ENCODE measurements around the gene IGLL1.

DNA sequence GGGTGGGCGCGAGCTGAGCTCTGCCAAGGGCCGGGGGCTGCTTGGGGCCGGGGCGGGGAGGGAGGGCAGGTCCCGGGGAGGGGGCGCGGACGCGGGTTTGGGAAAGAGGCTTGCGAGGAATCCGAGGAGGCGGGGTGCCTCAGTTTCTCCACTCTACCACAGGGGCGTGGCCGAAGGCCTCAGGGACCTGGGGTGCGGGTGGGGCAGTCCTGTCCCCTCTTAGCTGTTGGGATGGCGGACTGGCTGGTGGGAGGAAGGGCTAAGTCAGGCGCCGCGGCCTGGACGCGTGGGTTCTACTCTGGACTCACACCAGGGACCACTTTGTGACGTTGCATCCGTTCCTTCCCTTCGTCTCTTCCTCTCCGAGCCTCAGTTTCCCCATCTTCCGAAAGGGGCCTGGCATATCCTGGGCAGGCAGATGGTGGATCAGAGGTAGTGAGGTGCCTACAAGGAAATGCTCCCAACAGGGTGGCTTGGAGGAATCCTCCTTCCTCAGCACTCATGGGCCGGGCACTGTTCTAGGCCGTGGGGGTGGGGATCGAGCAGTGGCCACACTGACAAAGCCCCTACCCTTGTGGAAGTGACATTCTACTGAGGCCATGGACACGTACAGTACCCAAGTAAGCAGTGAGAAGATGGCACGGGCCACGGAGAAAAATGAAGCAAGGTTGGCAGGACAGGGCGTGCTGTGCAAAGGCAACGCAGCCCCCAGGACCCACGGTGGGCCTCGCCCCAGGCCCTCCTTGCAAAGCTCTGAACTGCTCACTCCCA is 13.2 kb downstream of the IGLL1 start:
- TF ChIP-seq, protein P1, sequence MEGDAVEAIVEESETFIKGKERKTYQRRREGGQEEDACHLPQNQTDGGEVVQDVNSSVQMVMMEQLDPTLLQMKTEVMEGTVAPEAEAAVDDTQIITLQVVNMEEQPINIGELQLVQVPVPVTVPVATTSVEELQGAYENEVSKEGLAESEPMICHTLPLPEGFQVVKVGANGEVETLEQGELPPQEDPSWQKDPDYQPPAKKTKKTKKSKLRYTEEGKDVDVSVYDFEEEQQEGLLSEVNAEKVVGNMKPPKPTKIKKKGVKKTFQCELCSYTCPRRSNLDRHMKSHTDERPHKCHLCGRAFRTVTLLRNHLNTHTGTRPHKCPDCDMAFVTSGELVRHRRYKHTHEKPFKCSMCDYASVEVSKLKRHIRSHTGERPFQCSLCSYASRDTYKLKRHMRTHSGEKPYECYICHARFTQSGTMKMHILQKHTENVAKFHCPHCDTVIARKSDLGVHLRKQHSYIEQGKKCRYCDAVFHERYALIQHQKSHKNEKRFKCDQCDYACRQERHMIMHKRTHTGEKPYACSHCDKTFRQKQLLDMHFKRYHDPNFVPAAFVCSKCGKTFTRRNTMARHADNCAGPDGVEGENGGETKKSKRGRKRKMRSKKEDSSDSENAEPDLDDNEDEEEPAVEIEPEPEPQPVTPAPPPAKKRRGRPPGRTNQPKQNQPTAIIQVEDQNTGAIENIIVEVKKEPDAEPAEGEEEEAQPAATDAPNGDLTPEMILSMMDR (IDR thresholded peaks at IDR 0.05): no peak
- no peak for TF ChIP-seq EZH2 (IDR thresholded peaks at IDR 0.05; ENCODE audit: borderline replicate concordance, insufficient read depth, low read depth, low read length, poor library complexity, severe bottlenecking)

Data from B cell (primary cell).